NT2/D1 (cell line): ENCODE results near the gene TSPYL4.

Experiments used
- YY1 ChIP-seq: IDR thresholded peaks from 2 replicates; pipeline ENCODE4 v1.6.1; 2011; ENCODE audit not compliant: insufficient read length, insufficient read depth
- ZNF274 ChIP-seq: IDR thresholded peaks from 2 replicates; pipeline ENCODE4 v1.6.1; 2011; ENCODE audit warnings: mild to moderate bottlenecking, low read depth, low read length

GRCh38 chr6:116251568-116252384 is 2.1 kb downstream of the TSPYL4 start:
- TF ChIP-seq YY1 = no peak
- no peak for TF ChIP-seq ZNF274
